ENCODE results near the gene WDR70.
"Not testable (repeated sequence)": the region's sequence is repeated elsewhere in the genome, so short reads cannot be mapped to it uniquely, and the experiment has no call there.

WDR70 gene

DNA sequence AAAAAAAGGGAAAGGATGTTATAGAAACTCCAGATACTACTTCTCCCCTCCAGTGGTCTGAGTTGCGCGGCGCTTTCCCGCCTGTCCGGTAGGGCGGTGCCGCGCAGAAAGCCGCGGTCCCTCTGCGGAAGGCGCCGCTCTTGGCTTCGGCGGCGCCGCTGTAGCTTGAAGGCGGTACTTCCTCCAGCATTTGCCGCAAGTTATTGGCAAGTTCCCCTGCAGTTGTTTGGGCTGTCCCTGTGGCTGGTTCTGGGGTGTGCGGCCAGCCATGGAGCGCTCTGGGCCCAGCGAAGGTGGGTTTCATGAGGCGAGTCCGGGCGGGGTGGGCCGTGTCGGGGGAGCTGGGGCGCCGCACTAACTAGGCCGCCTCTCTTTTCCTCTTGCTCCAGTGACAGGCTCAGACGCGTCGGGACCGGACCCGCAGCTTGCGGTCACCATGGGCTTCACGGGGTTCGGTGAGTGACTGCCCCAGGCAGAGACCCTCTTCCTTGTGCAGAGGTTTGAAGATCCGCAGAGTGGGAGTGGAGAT is at the start of gene WDR70:
TSS of gene WDR70 (plus strand) at position 219 of the 529 bp plus-strand sequence. CDS start at position 269, 50 bp downstream.
- not testable (repeated sequence) for H3K9me3 ChIP-seq (ENCODE audit: control insufficient read depth in 2 of 2, low read length in 2 of 2); H3K27ac ChIP-seq (ENCODE audit: low read length); H3K4me1 ChIP-seq (ENCODE audit: control insufficient read depth, insufficient read depth, low read length); H3K27me3 ChIP-seq (ENCODE audit: control insufficient read depth in 1 of 2, insufficient read depth in 2 of 2, low read length in 2 of 2); H3K36me3 ChIP-seq (ENCODE audit: control insufficient read depth in 2 of 2, insufficient read depth in 2 of 2, low read length in 2 of 2)
- Histone ChIP-seq H3K4me3 (ENCODE audit: low read length in 2 of 2) (peak within 1 kb of the TSS; percentile 80 to 82), H3K9ac (ENCODE audit: low read length in 2 of 2) (peak within 1 kb of the TSS; percentile 61 to 71)

DNA sequence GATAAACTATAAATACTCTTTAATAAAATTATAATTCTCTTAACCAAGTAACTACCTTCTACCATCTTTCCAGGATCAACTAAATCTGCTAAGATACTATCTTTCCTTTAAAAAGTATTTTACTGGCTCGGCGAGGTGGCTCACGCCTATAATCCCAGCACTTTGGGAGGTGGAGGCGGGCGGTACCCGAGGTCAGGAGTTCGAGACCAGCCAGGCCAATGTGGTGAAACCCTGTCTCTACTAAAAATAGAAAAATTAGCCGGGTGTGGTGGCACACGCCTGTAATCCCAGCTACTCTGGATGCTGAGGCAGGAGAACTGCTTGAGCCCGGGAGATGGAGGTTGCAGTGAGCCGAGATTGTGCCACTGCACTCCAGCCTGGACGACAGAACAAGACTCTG is 44.4 kb upstream of the WDR70 start:
- H3K4me3 ChIP-seq (ENCODE audit: low read length in 2 of 2); H3K4me1 ChIP-seq (ENCODE audit: control insufficient read depth, insufficient read depth, low read length); H3K27me3 ChIP-seq (ENCODE audit: control insufficient read depth in 1 of 2, insufficient read depth in 2 of 2, low read length in 2 of 2); H3K9me3 ChIP-seq (ENCODE audit: control insufficient read depth in 2 of 2, low read length in 2 of 2); H3K9ac ChIP-seq (ENCODE audit: low read length in 2 of 2); H3K27ac ChIP-seq (ENCODE audit: low read length): not testable (repeated sequence)
- peaks cover 22 to 29% of the 10 kb centered on the region in 2 donors for H3K36me3 ChIP-seq (ENCODE audit: control insufficient read depth in 2 of 2, insufficient read depth in 2 of 2, low read length in 2 of 2)

DNA sequence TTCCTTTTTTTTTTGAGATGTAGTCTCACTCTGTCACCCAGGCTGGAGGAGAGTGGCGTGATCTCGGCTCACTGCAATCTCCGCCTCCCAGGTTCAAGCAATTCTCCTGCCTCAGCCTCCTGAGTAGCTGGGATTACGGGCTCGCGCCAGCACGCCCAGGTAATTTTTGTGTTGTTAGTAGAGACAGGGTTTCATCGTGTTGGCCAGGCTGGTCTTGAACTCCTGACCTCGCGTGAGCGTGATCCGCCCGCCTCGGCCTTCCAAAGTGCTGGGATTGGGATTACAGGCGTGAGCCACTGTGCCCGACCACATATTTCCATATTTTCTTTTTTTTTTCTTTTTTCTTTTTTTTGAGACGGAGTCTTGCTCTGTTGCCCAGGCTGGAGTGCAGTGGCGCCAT is 36.4 kb upstream of the WDR70 start:
- H3K9ac ChIP-seq (ENCODE audit: low read length in 2 of 2); H3K4me3 ChIP-seq (ENCODE audit: low read length in 2 of 2); H3K9me3 ChIP-seq (ENCODE audit: control insufficient read depth in 2 of 2, low read length in 2 of 2); H3K27ac ChIP-seq (ENCODE audit: low read length); H3K27me3 ChIP-seq (ENCODE audit: control insufficient read depth in 1 of 2, insufficient read depth in 2 of 2, low read length in 2 of 2); H3K4me1 ChIP-seq (ENCODE audit: control insufficient read depth, insufficient read depth, low read length): not testable (repeated sequence)
- H3K36me3 ChIP-seq (ENCODE audit: control insufficient read depth in 2 of 2, insufficient read depth in 2 of 2, low read length in 2 of 2), result peaks cover 17% of the 10 kb centered on the region in 2 donors

DNA sequence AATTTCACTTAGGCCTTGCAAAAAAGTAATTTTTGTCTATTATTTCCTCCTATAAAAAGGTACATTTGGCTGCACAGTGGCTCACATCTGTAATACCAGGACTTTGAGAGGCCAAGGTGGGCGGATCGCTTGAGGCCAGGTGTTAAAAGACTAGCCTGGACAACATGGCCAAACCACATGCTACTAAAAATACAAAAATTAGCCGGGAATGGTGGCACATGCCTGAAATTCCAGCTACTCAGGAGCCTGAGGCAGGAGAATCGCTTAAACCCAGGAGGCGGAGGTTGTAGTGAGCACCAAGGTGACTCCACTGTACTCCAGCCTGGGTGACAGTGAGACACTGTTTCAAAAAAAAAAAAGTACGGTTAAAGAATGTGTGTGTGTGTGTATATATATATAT is 24.0 kb upstream of the WDR70 start:
- Histone ChIP-seq H3K27me3 (ENCODE audit: control insufficient read depth in 1 of 2, insufficient read depth in 2 of 2, low read length in 2 of 2) (no peaks in the 10 kb centered on the region), H3K4me3 (ENCODE audit: low read length in 2 of 2) (no peak overlapping the region), H3K27ac (ENCODE audit: low read length) (no peak overlapping the region), H3K9me3 (ENCODE audit: control insufficient read depth in 2 of 2, low read length in 2 of 2) (no peaks in the 10 kb centered on the region), H3K9ac (ENCODE audit: low read length in 2 of 2) (no peak overlapping the region), H3K4me1 (ENCODE audit: control insufficient read depth, insufficient read depth, low read length) (no peaks in the 10 kb centered on the region), H3K36me3 (ENCODE audit: control insufficient read depth in 2 of 2, insufficient read depth in 2 of 2, low read length in 2 of 2) (peaks cover 22 to 30% of the 10 kb centered on the region in 2 donors)

DNA sequence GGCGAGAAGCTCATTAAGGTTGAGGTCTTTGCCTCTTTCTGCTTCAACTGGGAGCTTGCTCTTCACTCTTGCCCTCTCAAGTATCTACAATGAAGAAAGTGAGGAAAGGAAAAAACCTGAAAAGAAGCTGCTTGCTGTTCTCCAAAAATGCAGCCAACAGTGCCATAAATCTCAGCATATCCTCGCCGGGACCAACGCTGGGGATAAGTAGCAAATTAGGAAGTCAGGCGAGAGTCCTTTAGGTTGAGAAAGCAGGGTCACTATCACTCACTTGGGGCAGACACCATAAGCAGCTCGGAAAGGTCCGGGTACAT is 8.6 kb upstream of the WDR70 start:
- Histone ChIP-seq H3K27me3 (ENCODE audit: control insufficient read depth in 1 of 2, insufficient read depth in 2 of 2, low read length in 2 of 2) (no peaks in the 10 kb centered on the region), H3K9me3 (ENCODE audit: control insufficient read depth in 2 of 2, low read length in 2 of 2) (no peaks in the 10 kb centered on the region), H3K4me1 (ENCODE audit: control insufficient read depth, insufficient read depth, low read length) (peaks cover 11% of the 10 kb centered on the region), H3K27ac (ENCODE audit: low read length) (peak overlapping the region; percentile 84), H3K4me3 (ENCODE audit: low read length in 2 of 2) (peak overlapping the region; percentile 99), H3K9ac (ENCODE audit: low read length in 2 of 2) (peak overlapping the region; percentile 89 to 94), H3K36me3 (ENCODE audit: control insufficient read depth in 2 of 2, insufficient read depth in 2 of 2, low read length in 2 of 2) (no peaks in the 10 kb centered on the region)

DNA sequence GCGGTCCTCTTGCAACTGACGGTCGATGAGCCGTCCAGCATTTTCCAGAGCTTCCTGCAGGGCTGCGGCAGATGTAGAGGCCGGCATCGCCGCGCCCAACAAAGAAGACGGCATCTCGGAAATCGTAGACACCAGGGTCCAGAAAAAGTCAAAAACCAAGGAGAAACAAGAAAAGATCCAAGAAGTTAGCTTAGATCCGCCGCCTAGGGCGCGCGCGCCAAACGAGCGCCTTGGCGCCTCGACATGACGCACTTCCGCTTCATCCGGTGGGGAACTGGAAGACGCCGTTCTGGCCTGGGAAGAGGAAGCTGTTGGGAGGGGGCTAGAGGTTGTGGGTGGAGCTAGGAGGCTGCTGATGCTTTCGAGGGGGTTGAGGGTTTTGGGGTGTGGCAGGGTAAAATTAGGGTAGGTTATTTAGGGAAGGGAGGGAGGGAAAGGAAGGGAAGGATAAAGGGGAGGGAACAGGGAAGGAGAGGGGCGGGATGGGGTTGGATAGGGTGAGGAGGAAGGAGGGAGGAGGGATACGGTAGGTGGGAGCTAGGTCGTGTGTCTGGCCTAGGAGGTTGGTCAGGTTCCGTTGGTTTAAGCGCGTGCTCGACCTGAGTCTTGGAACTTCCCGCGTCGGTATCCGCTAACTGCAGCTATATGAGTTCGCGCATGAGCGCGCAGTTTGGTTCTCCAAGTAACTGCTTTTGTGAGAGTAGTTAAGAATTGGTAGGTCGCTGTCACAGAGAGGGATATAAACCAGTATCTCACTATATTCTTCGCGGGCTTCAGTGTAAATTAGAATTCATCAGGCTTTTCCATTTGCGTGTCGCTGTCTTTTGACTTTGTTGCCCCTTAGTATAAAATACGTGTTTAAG is 8.0 kb upstream of the WDR70 start, which contains the start of gene NUP155:
TSS of gene NUP155 (minus strand) at position 243 of the 863 bp plus-strand sequence. CDS start at position 114, 129 bp downstream.
- Histone ChIP-seq H3K27me3 (ENCODE audit: control insufficient read depth in 1 of 2, insufficient read depth in 2 of 2, low read length in 2 of 2) (no peaks in the 10 kb centered on the region), H3K9ac (ENCODE audit: low read length in 2 of 2) (peak within 1 kb of the TSS; percentile 89 to 94), H3K36me3 (ENCODE audit: control insufficient read depth in 2 of 2, insufficient read depth in 2 of 2, low read length in 2 of 2) (no peaks in the 10 kb centered on the region), H3K4me3 (ENCODE audit: low read length in 2 of 2) (peak within 1 kb of the TSS; percentile 99), H3K9me3 (ENCODE audit: control insufficient read depth in 2 of 2, low read length in 2 of 2) (no peaks in the 10 kb centered on the region), H3K4me1 (ENCODE audit: control insufficient read depth, insufficient read depth, low read length) (peaks cover 11% of the 10 kb centered on the region), H3K27ac (ENCODE audit: low read length) (peak within 1 kb of the TSS; percentile 84)

DNA sequence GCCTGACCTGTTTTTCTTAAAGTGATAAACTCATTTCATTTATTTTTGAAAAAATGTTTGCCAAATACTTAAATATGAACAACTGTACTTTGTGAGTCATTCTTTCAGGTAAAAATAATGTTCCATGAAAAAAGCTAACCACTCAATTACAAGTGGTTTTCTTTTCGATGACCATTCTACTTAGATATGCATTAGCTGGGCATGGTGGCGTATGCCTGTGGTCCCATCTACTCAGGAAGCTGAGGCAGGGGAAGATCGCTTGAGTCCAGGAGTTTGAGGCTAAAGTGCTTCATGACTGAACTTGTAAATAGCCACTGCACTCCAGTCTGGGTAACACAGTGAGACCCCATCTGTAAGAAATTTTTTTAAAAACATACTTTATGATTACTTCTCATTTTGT is 4.0 kb upstream of the WDR70 start:
- Histone ChIP-seq H3K27ac (ENCODE audit: low read length) (no peak overlapping the region), H3K9ac (ENCODE audit: low read length in 2 of 2) (no peak overlapping the region), H3K27me3 (ENCODE audit: control insufficient read depth in 1 of 2, insufficient read depth in 2 of 2, low read length in 2 of 2) (no peaks in the 10 kb centered on the region), H3K4me1 (ENCODE audit: control insufficient read depth, insufficient read depth, low read length) (peaks cover 6% of the 10 kb centered on the region), H3K9me3 (ENCODE audit: control insufficient read depth in 2 of 2, low read length in 2 of 2) (no peaks in the 10 kb centered on the region), H3K4me3 (ENCODE audit: low read length in 2 of 2) (no peak overlapping the region), H3K36me3 (ENCODE audit: control insufficient read depth in 2 of 2, insufficient read depth in 2 of 2, low read length in 2 of 2) (no peaks in the 10 kb centered on the region)

DNA sequence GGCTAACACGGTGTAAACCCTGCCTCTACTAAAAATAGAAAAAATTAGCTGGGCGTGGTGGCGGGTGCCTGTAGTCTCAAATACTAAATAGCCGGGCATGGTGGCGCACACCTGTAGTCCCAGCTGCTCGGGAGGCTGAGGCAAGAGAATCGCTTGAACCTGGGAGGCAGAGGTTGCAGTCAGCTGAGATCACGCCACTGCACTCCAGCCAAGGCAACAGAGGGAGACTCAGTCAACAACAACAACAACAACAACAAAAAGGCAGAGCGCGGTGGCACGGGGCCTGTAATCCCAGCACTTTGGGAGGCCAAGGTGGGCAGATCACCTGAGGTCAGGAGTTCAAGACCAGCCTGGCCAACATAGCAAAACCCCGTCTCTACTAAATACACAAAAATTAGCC is 1.1 kb upstream of the WDR70 start:
- not testable (repeated sequence) for H3K27ac ChIP-seq (ENCODE audit: low read length); H3K27me3 ChIP-seq (ENCODE audit: control insufficient read depth in 1 of 2, insufficient read depth in 2 of 2, low read length in 2 of 2); H3K4me3 ChIP-seq (ENCODE audit: low read length in 2 of 2); H3K9ac ChIP-seq (ENCODE audit: low read length in 2 of 2); H3K9me3 ChIP-seq (ENCODE audit: control insufficient read depth in 2 of 2, low read length in 2 of 2); H3K4me1 ChIP-seq (ENCODE audit: control insufficient read depth, insufficient read depth, low read length); H3K36me3 ChIP-seq (ENCODE audit: control insufficient read depth in 2 of 2, insufficient read depth in 2 of 2, low read length in 2 of 2)

DNA sequence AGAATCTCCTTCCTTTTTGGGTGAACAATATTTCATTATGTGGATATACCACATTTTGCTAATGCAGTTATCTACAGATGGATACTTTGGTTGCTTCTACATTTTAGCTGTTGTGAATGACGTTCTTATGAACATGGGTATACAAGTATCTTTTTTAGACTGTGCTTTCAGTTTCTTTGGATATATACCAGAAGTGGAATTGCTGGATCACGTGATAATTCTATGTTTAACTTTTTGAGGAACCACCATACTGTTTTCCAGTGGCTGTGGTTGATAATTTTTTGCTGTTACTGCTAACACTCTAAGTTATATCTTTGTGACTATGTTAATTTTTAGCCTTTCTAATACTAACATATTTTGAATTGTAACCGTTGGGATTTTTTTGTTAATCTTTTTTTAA is 12.5 kb downstream of the WDR70 start:
- Histone ChIP-seq H3K27ac (ENCODE audit: low read length) (no peak overlapping the region), H3K4me1 (ENCODE audit: control insufficient read depth, insufficient read depth, low read length) (no peaks in the 10 kb centered on the region), H3K9ac (ENCODE audit: low read length in 2 of 2) (no peak overlapping the region), H3K4me3 (ENCODE audit: low read length in 2 of 2) (no peak overlapping the region), H3K36me3 (ENCODE audit: control insufficient read depth in 2 of 2, insufficient read depth in 2 of 2, low read length in 2 of 2) (peaks cover 9 to 19% of the 10 kb centered on the region in 2 donors), H3K9me3 (ENCODE audit: control insufficient read depth in 2 of 2, low read length in 2 of 2) (no peaks in the 10 kb centered on the region), H3K27me3 (ENCODE audit: control insufficient read depth in 1 of 2, insufficient read depth in 2 of 2, low read length in 2 of 2) (no peaks in the 10 kb centered on the region)

DNA sequence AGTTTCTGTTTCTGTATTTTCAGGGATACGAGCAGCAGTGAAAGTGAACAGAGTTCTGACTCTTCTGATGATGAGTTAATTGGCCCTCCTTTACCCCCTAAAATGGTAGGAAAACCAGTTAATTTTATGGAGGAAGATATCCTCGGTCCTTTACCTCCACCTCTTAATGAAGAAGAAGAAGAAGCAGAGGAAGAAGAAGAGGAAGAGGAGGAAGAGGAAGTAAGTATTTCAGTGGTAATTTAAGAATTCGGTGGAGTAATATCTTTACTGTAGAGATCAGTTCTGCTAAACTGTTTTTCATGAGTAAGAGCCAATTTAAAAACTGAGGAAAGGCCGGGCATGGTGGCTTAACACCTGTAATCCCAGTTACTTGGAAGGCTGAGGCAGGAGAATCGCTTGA is 17.2 kb downstream of the WDR70 start:
- Histone ChIP-seq H3K9ac (ENCODE audit: low read length in 2 of 2) (no peak overlapping the region), H3K4me1 (ENCODE audit: control insufficient read depth, insufficient read depth, low read length) (no peaks in the 10 kb centered on the region), H3K36me3 (ENCODE audit: control insufficient read depth in 2 of 2, insufficient read depth in 2 of 2, low read length in 2 of 2) (peaks cover 15 to 27% of the 10 kb centered on the region in 2 donors), H3K4me3 (ENCODE audit: low read length in 2 of 2) (no peak overlapping the region), H3K9me3 (ENCODE audit: control insufficient read depth in 2 of 2, low read length in 2 of 2) (no peaks in the 10 kb centered on the region), H3K27me3 (ENCODE audit: control insufficient read depth in 1 of 2, insufficient read depth in 2 of 2, low read length in 2 of 2) (no peaks in the 10 kb centered on the region), H3K27ac (ENCODE audit: low read length) (no peak overlapping the region)

DNA sequence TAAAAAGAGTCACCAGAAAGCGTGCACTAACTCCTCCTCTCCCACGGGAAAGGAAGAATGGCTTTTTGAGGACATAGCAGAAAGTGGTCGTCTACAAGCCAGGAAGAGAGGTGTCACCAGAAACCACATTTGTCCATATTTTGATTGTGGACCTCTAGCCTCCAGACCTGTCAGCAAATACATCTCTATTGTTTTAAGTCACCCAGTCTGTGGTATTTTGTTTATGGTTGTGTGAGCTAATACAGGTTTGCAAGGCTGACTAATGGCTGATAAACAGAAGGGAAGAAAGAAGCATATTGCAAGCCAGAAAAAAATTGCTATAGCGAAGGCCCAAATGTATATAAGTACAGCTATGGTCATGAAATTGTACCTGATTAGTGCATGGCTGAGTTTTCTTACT is 21.4 kb downstream of the WDR70 start:
- Histone ChIP-seq H3K36me3 (ENCODE audit: control insufficient read depth in 2 of 2, insufficient read depth in 2 of 2, low read length in 2 of 2) (peaks cover 6 to 19% of the 10 kb centered on the region in 2 donors), H3K4me1 (ENCODE audit: control insufficient read depth, insufficient read depth, low read length) (no peaks in the 10 kb centered on the region), H3K4me3 (ENCODE audit: low read length in 2 of 2) (no peak overlapping the region), H3K27ac (ENCODE audit: low read length) (no peak overlapping the region), H3K27me3 (ENCODE audit: control insufficient read depth in 1 of 2, insufficient read depth in 2 of 2, low read length in 2 of 2) (no peaks in the 10 kb centered on the region), H3K9me3 (ENCODE audit: control insufficient read depth in 2 of 2, low read length in 2 of 2) (no peaks in the 10 kb centered on the region), H3K9ac (ENCODE audit: low read length in 2 of 2) (no peak overlapping the region)
